HG02840 (cell line): ENCODE measurements around the gene ABHD17B.

Source experiments
- ATAC-seq: cut with Tn5 transposase; IDR thresholded peaks from one replicate; pipeline ENCODE4 v1.9.1; 2021; ENCODE audit warnings: mild to moderate bottlenecking, moderate library complexity, moderate number of reproducible peaks; ENCODE audit not compliant: unreplicated experiment, low FRiP score

Gene ABHD17B

DNA sequence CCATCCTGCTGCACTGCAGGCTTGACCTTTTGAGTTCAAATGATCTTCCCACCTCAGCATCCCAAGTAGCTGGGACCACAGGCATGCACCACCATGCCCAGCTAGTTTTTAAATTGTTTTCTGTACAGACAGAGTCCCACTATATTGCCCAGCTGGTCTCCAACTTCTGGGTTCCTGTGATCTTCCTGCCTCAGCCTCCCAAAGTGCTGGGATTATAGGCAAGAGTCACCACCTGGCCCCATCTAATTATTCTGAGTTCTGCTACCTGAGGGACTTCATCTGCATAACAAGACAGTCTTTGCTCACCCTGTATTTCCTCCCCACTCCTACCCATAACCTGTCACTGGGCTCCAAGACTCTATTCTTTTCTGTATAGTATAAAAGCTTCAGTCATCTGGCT, 88.1 kb downstream of the ABHD17B start:
- ATAC-seq = no peak

DNA sequence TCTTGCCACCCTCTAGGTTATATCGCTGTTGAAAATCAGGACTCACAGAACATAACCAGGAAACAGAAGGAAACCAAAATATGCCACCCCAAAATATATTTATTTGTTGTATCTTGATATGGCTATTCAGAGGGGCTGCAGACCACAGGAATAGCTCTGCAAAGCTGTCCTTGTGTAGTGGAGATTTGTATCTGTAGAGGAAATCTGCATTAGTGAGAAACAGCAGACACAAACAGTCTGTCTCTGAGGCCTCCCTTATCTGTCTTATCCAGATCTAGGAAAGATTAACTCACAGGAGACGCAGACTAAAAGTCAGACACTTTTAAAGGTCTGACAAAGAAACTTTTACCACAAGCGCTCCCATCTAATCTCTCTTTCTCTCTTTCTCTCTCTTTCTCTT, 88.5 kb downstream of the ABHD17B start:
- no peak for ATAC-seq

DNA sequence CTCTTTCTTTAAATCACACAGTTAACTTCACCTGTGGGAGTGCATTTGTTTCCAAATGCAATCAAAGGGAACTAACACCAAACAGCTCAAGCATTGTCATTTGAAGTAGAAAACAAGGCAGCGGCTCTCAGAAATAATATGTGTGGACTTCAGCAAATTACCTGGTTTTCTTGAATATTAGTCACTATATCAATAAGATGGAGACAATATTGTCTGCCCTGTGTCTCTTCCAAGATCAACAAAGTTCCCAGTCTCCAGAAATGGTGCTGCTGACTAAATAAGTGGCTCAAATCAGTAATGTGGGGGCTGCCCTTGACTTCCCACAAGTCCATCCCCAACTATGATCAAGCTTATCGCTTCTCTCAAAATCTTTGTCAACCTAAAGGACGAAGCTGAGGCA, 89.6 kb downstream of the ABHD17B start:
- ATAC-seq = no peak

DNA sequence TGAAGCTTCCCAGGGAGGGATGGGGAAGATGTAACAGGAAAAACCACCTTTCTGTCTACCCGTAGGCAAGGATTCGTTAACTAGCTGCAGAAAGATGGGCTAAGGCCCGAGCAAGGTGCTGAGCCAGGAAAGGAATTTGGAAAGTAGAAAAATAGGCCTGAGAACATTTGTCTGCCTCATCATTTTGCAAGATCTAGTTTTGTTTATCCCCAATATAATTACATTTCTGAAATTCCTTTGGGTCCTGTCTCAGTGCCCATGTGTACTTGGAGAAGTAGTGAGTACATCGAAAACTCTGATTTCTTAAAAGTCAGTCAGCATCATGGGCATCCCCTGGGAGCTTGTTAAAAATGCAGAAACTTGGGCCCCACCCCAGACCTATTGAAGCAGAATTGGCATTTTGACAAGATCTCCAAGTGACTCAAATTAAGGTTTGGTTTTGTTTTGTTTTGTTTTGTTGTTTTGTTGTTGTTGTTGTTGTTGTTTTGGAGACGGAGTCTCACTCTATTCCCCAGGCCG, 90.5 kb downstream of the ABHD17B start:
- ATAC-seq = no peak

DNA sequence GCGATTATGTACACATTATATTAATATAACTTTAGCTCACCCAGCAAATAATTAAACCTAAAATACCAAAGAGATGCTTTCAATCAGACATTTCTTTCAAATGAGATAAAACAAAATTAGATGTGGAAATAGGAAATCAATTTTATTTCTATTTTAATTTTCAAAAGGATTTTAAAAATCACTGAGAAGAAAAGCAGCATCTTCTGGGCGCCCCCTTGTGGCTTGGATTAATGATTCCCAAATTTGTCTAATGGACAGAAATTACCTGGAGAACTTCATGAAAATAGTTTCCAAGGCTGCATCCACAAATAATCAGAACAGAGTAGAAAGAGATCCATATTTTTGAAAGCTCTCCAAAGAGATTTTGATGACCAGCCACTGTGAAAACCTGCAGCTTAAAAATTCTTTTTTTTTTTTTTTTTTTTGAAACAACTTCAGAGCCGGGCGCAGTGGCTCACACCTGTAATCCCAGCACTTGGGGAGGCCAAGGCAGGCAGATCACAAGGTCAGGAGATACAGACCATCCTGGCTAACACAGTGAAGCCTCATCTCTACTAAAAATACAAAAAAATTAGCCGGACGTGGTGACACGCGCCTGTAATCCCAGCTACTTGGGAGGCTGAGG, 91.8 kb downstream of the ABHD17B start:
- no peak for ATAC-seq

DNA sequence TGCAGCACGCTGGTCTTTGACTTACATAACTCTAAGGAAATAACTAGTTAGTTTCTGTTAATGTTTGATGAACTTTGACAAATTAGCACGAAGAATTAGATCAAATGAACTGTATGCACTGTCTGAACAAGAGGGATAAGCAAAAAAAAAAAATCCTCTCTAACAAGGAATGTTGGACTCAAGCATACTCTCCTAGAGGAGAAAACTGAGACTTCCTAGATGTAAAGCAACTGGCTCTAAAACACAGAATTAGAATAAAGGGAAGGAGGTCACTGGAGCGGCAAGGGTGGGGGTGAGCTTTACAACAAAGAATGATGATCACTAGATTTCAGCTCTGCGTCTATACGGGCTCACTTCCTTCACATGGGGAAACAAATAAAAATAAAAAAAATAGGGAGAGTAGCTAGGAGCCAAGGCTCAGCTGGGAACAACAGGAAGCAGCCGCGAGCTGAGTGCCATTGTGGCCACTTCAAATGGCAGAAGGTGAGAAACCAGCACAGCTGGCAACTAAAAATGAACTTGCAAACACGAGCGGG, 94.0 kb downstream of the ABHD17B start:
- no peak for ATAC-seq
